Colonic mucosa (tissue), 4 donors: ENCODE measurements around the gene METTL4. TPM values are rescaled to one million over a fixed set of nuclear protein-coding genes. Genes with fewer than 3 reads are reported as not detected.

Experiments used
- DNase-seq: peaks from one replicate; pipeline ENCODE4 v3.0.0-alpha.2; 2020
- H3K27ac ChIP-seq: fragments of 200-600 bp; one replicate; pipeline ENCODE4 v1.8.0; 2021
- H3K27me3 ChIP-seq: fragments of 200-600 bp; one replicate; pipeline ENCODE4 v1.8.0; 2021
- H3K36me3 ChIP-seq: fragments of 200-600 bp; one replicate; pipeline ENCODE4 v1.8.0; 2021
- H3K4me1 ChIP-seq: fragments of 200-600 bp; one replicate; pipeline ENCODE4 v1.8.0; 2021; ENCODE audit warnings: mild to moderate bottlenecking
- H3K4me3 ChIP-seq: fragments of 200-600 bp; one replicate; pipeline ENCODE4 v1.8.0; 2021
- H3K9ac ChIP-seq, 2 donors: one replicate each; pipeline ENCODE4 v1.7.0; 2013; ENCODE audit warnings: control low read depth in 2 of 2, low read depth in 2 of 2, low read length in 2 of 2
- H3K9me3 ChIP-seq: fragments of 200-600 bp; one replicate; pipeline ENCODE4 v1.8.0; 2021
- CTCF ChIP-seq: fragments of 200-600 bp; IDR thresholded peaks from one replicate; pipeline ENCODE4 v1.8.0; 2022; ENCODE audit warnings: antibody characterized with exemption, mild to moderate bottlenecking
- intact Hi-C: fragments of 100-400 bp; cut with DNase I; formaldehyde crosslinking; loops from one replicate; pipeline ENCODE4 v1.14.1; 2022
- total RNA-seq, 2 donors: library from RNA; stranded (reverse); fragmentation: NEBNext Ultra II Directional in 1 of 2; extraction: Animal tissue kit (Norgen Biotek cat#: 25700) in 1 of 2; gene quantifications; one replicate each; pipeline ENCODE4 v1.2.1, GENCODE V29; 2021
- donor health status: healthy.
- donor health status: DM: no; HTN: no; CAD: no.
- donor health status: DM: no; HTN: no; CAD: no.

Gene METTL4
- total RNA-seq, 2 donors from 2014 or later, result 7.2 to 8.2 TPM

- Histone ChIP-seq H3K4me3 (no peak overlapping the region), H3K9me3 (no peaks in the 10 kb centered on the region), H3K27ac (no peak overlapping the region), H3K36me3 (no peaks in the 10 kb centered on the region), H3K9ac (no peak overlapping the region), H3K4me1 (no peaks in the 10 kb centered on the region), H3K27me3 (no peaks in the 10 kb centered on the region)
- intact Hi-C loops, result no loop called here
- DNase-seq, result no peak
- no peak for TF ChIP-seq CTCF
Measured at GRCh38 chr18:2609604-2610003, 38.3 kb upstream of the METTL4 start.

- Histone ChIP-seq H3K27me3 (no peaks in the 10 kb centered on the region), H3K36me3 (no peaks in the 10 kb centered on the region), H3K4me3 (no peak overlapping the region), H3K27ac (peak overlapping the region; percentile 33), H3K4me1 (no peaks in the 10 kb centered on the region), H3K9me3 (no peaks in the 10 kb centered on the region), H3K9ac (no peak overlapping the region)
- no peak for TF ChIP-seq CTCF
- intact Hi-C loops, result no loop called here
- no peak for DNase-seq
Measured at GRCh38 chr18:2606335-2606734, 35.0 kb upstream of the METTL4 start.

- H3K27ac ChIP-seq, result no peak overlapping the region
- H3K4me1 ChIP-seq, result no peaks in the 10 kb centered on the region
- no peak overlapping the region for H3K9ac ChIP-seq
- no peak for DNase-seq
- TF ChIP-seq CTCF, result no peak
- H3K36me3 ChIP-seq, result no peaks in the 10 kb centered on the region
- intact Hi-C loops, result no loop called here
- no peaks in the 10 kb centered on the region for H3K27me3 ChIP-seq
- H3K9me3 ChIP-seq, result no peaks in the 10 kb centered on the region
- no peak overlapping the region for H3K4me3 ChIP-seq
Measured at GRCh38 chr18:2602844-2603243, 31.5 kb upstream of the METTL4 start.

- Histone ChIP-seq H3K9ac (no peak overlapping the region), H3K9me3 (no peaks in the 10 kb centered on the region), H3K4me3 (no peak overlapping the region), H3K27ac (no peak overlapping the region), H3K27me3 (no peaks in the 10 kb centered on the region), H3K4me1 (no peaks in the 10 kb centered on the region), H3K36me3 (no peaks in the 10 kb centered on the region)
- TF ChIP-seq CTCF, result no peak
- DNase-seq, result no peak
- intact Hi-C loops, result no loop called here
Measured at GRCh38 chr18:2597639-2598038, 26.3 kb upstream of the METTL4 start.

- Histone ChIP-seq H3K4me3 (no peak overlapping the region), H3K9ac (no peak overlapping the region), H3K36me3 (no peaks in the 10 kb centered on the region), H3K27me3 (no peaks in the 10 kb centered on the region), H3K27ac (no peak overlapping the region), H3K9me3 (no peaks in the 10 kb centered on the region), H3K4me1 (no peaks in the 10 kb centered on the region)
- intact Hi-C loops, result no loop called here
- TF ChIP-seq CTCF, result no peak
- DNase-seq, result no peak
Measured at GRCh38 chr18:2590303-2590702, 19.0 kb upstream of the METTL4 start.
